HepG2 (cell line): ENCODE results near the gene RPL26. TPM values are rescaled to one million over a fixed set of nuclear protein-coding genes. Genes with fewer than 3 reads are reported as not detected.
A peak's percentile ranks its signal among the peaks of the same experiment; 100 is the strongest.

Experiments
- ATAC-seq: fragments of 200-7000 bp; cut with Tn5 transposase; 3 replicates; pipeline ENCODE4 v1.9.1; 2020; ENCODE audit warnings: mild to moderate bottlenecking, moderate library complexity
- BruUV-seq: library from RNA; stranded (reverse); fragments of 400-500 nt; replicated peaks from 2 replicates; lab custom pipeline; 2021; lab: Mats Ljungman, UMichigan
- CTCF ChIA-PET: fragments of 300-600 bp; formaldehyde crosslinking; extraction: SDS; loops from one replicate; lab custom pipeline; 2021; ENCODE audit warnings: low total read pairs, inconsistent platforms, low intra/inter-chr PET ratio; lab: Yijun Ruan, JAX
- POLR2A ChIA-PET: fragments of 350-600 bp; sonication (Branson Sonifier 250); formaldehyde crosslinking; loops from one replicate; lab custom pipeline; 2020; ENCODE audit warnings: antibody characterized with exemption, inconsistent platforms; lab: Yijun Ruan, JAX
- DNase-seq: peaks from one replicate; pipeline ENCODE4 v3.0.0-alpha.2; 2015; ENCODE audit warnings: low spot score
- FAIRE-seq: peaks from 3 replicates; lab custom pipeline; 2011; peaks lifted over from hg19 to GRCh38; lab: Jason Lieb, UNC
- H2AFZ ChIP-seq: one replicate; pipeline ENCODE4 v1.6.1; 2011; ENCODE audit warnings: low read length, inconsistent platforms
- H3K27ac ChIP-seq: fragments of 300-600 bp; 3 replicates; pipeline ENCODE4 v1.8.0; 2011; ENCODE audit warnings: mixed run types, mild to moderate bottlenecking, mixed read lengths, low read length, inconsistent platforms; ENCODE audit not compliant: insufficient read depth; ENCODE audit errors: extremely low read length
- H3K27me3 ChIP-seq, 2 experiments: fragments of 200-600 bp in 1 of 2; 2 replicates in 1 of 2; 3 replicates in 1 of 2; pipeline versions ENCODE4 v1.6.0 to v1.8.0; 2011; ENCODE audit warnings: low read length in 2 of 2, mild to moderate bottlenecking in 2 of 2, moderate library complexity in 2 of 2, inconsistent platforms in 1 of 2; ENCODE audit not compliant: insufficient read depth in 2 of 2, control insufficient read depth in 1 of 2
- H3K36me3 ChIP-seq, 2 experiments: fragments of 200-600 bp in 1 of 2; replicated peaks in 1 of 2; 2 replicates in 1 of 2; 3 replicates in 1 of 2; pipeline versions ENCODE4 v1.5.1 to v1.8.0; 2011; ENCODE audit warnings: low read length in 2 of 2, inconsistent platforms in 1 of 2; ENCODE audit not compliant: insufficient read depth in 2 of 2, control insufficient read depth in 1 of 2
- H3K4me1 ChIP-seq: 2 replicates; pipeline ENCODE4 v1.5.1; 2012; ENCODE audit warnings: low read length, inconsistent platforms; ENCODE audit not compliant: insufficient read depth
- H3K4me2 ChIP-seq: 2 replicates; pipeline ENCODE4 v1.6.0; 2011; ENCODE audit warnings: low read depth, low read length, inconsistent platforms
- H3K4me3 ChIP-seq, 3 experiments: fragments of 200-600 bp in 1 of 3; sonication (generic), shearing (Covaris generic) in 1 of 3; replicated peaks in 1 of 3; 2 replicates each; pipeline ENCODE4 v1.5.1; 2011 to 2016; ENCODE audit warnings: low read length in 3 of 3, inconsistent platforms in 2 of 3, low read depth in 2 of 3, mild to moderate bottlenecking in 2 of 3, control low read depth in 1 of 3, mixed read lengths in 1 of 3; ENCODE audit not compliant: insufficient read depth in 1 of 3
- H3K79me2 ChIP-seq: one replicate; pipeline ENCODE4 v1.6.1; 2011; ENCODE audit warnings: low read length, inconsistent platforms; ENCODE audit not compliant: insufficient read depth
- H3K9ac ChIP-seq: 2 replicates; pipeline ENCODE4 v1.6.0; 2011; ENCODE audit warnings: mild to moderate bottlenecking, low read depth, low read length, inconsistent platforms; ENCODE audit not compliant: insufficient read depth
- H3K9me3 ChIP-seq: 2 replicates; pipeline ENCODE4 v1.5.1; 2012; ENCODE audit warnings: mild to moderate bottlenecking, low read length
- H4K20me1 ChIP-seq: 2 replicates; pipeline ENCODE4 v1.6.0; 2011; ENCODE audit warnings: inconsistent platforms, mild to moderate bottlenecking, low read length, moderate library complexity; ENCODE audit not compliant: insufficient read depth
- AHR ChIP-seq: IDR thresholded peaks from 2 replicates; pipeline ENCODE4 v1.6.1; 2018; ENCODE audit warnings: missing genetic modification reagents, missing compliant biosample characterization
- CAMTA2 ChIP-seq: sonication (generic); formaldehyde crosslinking; IDR thresholded peaks from 2 replicates; pipeline ENCODE4 v1.4.0; 2020; ENCODE audit warnings: mild to moderate bottlenecking, missing genetic modification reagents, borderline replicate concordance
- GABPA ChIP-seq, 2 experiments: IDR thresholded peaks; 2 replicates each; pipeline ENCODE4 v1.6.1; 2011 to 2016; ENCODE audit warnings: low read depth in 2 of 2, low read length in 1 of 2, missing biosample characterization in 1 of 2, missing genetic modification characterization in 1 of 2
- IRF2 ChIP-seq: IDR thresholded peaks from 2 replicates; pipeline ENCODE4 v1.6.1; 2018; ENCODE audit warnings: missing genetic modification reagents, missing compliant biosample characterization
- PPARG ChIP-seq: conservative IDR thresholded peaks from 2 replicates; pipeline ENCODE4 v1.6.1; 2016; ENCODE audit warnings: missing biosample characterization, missing genetic modification reagents
- RNF219 ChIP-seq: sonication (generic); formaldehyde crosslinking; IDR thresholded peaks from 2 replicates; pipeline ENCODE4 v1.5.0; 2020; ENCODE audit warnings: mild to moderate bottlenecking, missing genetic modification reagents
- TFE3 ChIP-seq: IDR thresholded peaks from 2 replicates; pipeline ENCODE4 v1.6.1; 2016
- ZNF331 ChIP-seq: sonication (generic); formaldehyde crosslinking; IDR thresholded peaks from 2 replicates; pipeline ENCODE4 v1.4.0; 2020; ENCODE audit warnings: missing genetic modification reagents
- ZNF574 ChIP-seq: sonication (generic); formaldehyde crosslinking; IDR thresholded peaks from 2 replicates; pipeline ENCODE4 v1.4.0; 2020; ENCODE audit warnings: missing genetic modification reagents
- WGBS: methylation state at CpG from one replicate; pipeline ENCODE4 v1.1.6; 2017; ENCODE audit warnings: low lambda C conversion rate; 5-methylcytosine and 5-hydroxymethylcytosine counted together
- in situ Hi-C: cut with HindIII; loops from 2 replicates; pipeline ENCODE4 v1.10.0; 2017; ENCODE audit warnings: low pct_unique_long_range_greater_than_20kb; ENCODE audit not compliant: extremely low pct_ligation_motif_present
- intact Hi-C: fragments of 100-400 bp; cut with micrococcal nuclease; formaldehyde crosslinking; loops from one replicate; pipeline ENCODE4 v1.10.0; 2022; ENCODE audit not compliant: unreplicated experiment
- polyA plus RNA-seq, 8 experiments: library from polyadenylated mRNA; depleted of rRNA in 3 of 8; stranded (reverse) in 7 of 8; unstranded in 1 of 8; fragments of >200 nt; fragmentation: Illumina TruSeq in 4 of 8; extraction: Trizol in 4 of 8; gene quantifications; 2 replicates each; pipeline versions ENCODE4 v1.2.1 to v1.2.3, GENCODE V29; 2011 to 2016; ENCODE audit warnings: low read depth in 4 of 8, missing spikeins in 1 of 8, mixed read lengths in 1 of 8; ENCODE audit not compliant: insufficient read depth in 1 of 8
- total RNA-seq, 5 experiments: library from RNA; depleted of rRNA; stranded (reverse); fragments of >200 nt; fragmentation: Illumina TruSeq; extraction: Trizol; gene quantifications; 2 replicates each; pipeline ENCODE4 v1.2.3, GENCODE V29; 2016; ENCODE audit warnings: low read depth in 1 of 5

The RPL26 gene
- total and polyA plus RNA-seq, 2 of the 13 experiments (the other 11 are each of a cell fraction or from before 2014, with no cell fraction given): 2,817 to 3,529 TPM

- Histone ChIP-seq H3K27me3 (peaks cover 0 to 8% of the 10 kb centered on the region in 2 experiments; a peak in 1 of 5 replicates), H3K4me3 (no peak overlapping the region), H3K27ac (no peak overlapping the region), H3K4me1 (peaks cover 23% of the 10 kb centered on the region), H3K36me3 (no peaks in the 10 kb centered on the region), H3K9me3 (no peaks in the 10 kb centered on the region), H3K9ac (no peak overlapping the region), H4K20me1 (peaks cover 6% of the 10 kb centered on the region; the same call in 1 of the 2 replicates), H2AFZ (no peak overlapping the region), H3K79me2 (peaks cover 11% of the 10 kb centered on the region), H3K4me2 (no peak overlapping the region)
- no peak for DNase-seq
- ATAC-seq: no peak
- no TSS peak for BruUV-seq
- WGBS: 67% methylated on average over 6 of the region's 6 CpGs
- TF ChIP-seq RNF219: no peak
- intact Hi-C loops: loop anchor here (10.0 kb wide), 1 partner anchor 48 kb away; the partner anchor contains the start of gene NDEL1
- ChIA-PET CTCF (no interaction called here), POLR2A (no interaction called here)
- in situ Hi-C loops: no loop called here
- no peak for FAIRE-seq
These were observed 3.8 kb upstream of the RPL26 start for GRCh38 chr17:8386841-8387240.

GRCh38 chr17:8384801-8385378, 1.9 kb upstream of the RPL26 start:
- intact Hi-C loops (loop anchor here (10.0 kb wide), 1 partner anchor 50 kb away; the partner anchor contains the start of gene NDEL1), in situ Hi-C loops (no loop called here)
- ChIA-PET CTCF (no interaction called here), POLR2A (interaction anchor here (1.7 kb wide), 1 partner anchor 8 kb away, joined by 5 read pairs; the partner anchor contains the start of gene KRABD2)
- 0 out of 2 replicates have a peak overlapping the region, but pooled peaks have one; percentile 80 for H3K9ac ChIP-seq
- FAIRE-seq (no peak), ATAC-seq (no peak), DNase-seq (no peak)
- H2AFZ ChIP-seq: no peak overlapping the region
- H3K4me2 ChIP-seq: peak overlapping the region; percentile 81
- H4K20me1 ChIP-seq: peaks cover 24% of the 10 kb centered on the region
- H3K9me3 ChIP-seq: no peaks in the 10 kb centered on the region
- WGBS: 46% methylated on average over 12 of the region's 12 CpGs
- no TSS peak for BruUV-seq
- H3K36me3 ChIP-seq: peaks cover 8 to 15% of the 10 kb centered on the region in 2 experiments; a peak in 4 of 5 replicates
- no peaks in the 10 kb centered on the region; a peak in 1 of 5 replicates for H3K27me3 ChIP-seq
- no peak overlapping the region for H3K27ac ChIP-seq
- peak overlapping the region in 1 of 3 experiments; percentile 90; a peak in 2 of 6 replicates for H3K4me3 ChIP-seq
- H3K79me2 ChIP-seq: peaks cover 30% of the 10 kb centered on the region
- peaks cover 37% of the 10 kb centered on the region for H3K4me1 ChIP-seq
- TF ChIP-seq GABPA (IDR thresholded peaks at IDR 0.05; ENCODE audit: low read depth, low read length) (no peak), GABPA (CRISPR knock-in tag; IDR thresholded peaks at IDR 0.05; ENCODE audit: low read depth) (no peak), ZNF574 (CRISPR knock-in tag) (0 out of 2 replicates have a peak, but pooled peaks have one; percentile 9), PPARG (CRISPR knock-in tag) (peak; percentile 67; the same call in 1 of the 2 replicates), TFE3 (CRISPR knock-in tag) (no peak), AHR (no peak), ZNF331 (no peak), IRF2 (no peak), CAMTA2 (CRISPR knock-in tag) (no peak)
